ENCODE measurements around the gene UBE2QL1. TPM values are rescaled to one million over a fixed set of nuclear protein-coding genes. Genes with fewer than 3 reads are reported as not detected.

The UBE2QL1 gene
- polyA plus RNA-seq, 1 of the 3 experiments (the other 2 are of a cell fraction) = 0.28 TPM

- TF ChIP-seq USF1 (IDR thresholded peaks at IDR 0.05; ENCODE audit: borderline replicate concordance, low read depth) (no peak), SIN3A (IDR thresholded peaks at IDR 0.05; ENCODE audit: borderline replicate concordance, low read depth, low read length) (no peak), MAX (IDR thresholded peaks at IDR 0.05; ENCODE audit: low read depth) (no peak), FOXM1 (IDR thresholded peaks at IDR 0.05; ENCODE audit: low read depth) (no peak), EZH2phosphoT487 (IDR thresholded peaks at IDR 0.05; ENCODE audit: borderline replicate concordance, low read depth) (no peak), ELF1 (IDR thresholded peaks at IDR 0.05) (no peak), TAF1 (IDR thresholded peaks at IDR 0.05; ENCODE audit: borderline replicate concordance, low read depth, low read length) (no peak)
Observed at GRCh38 chr5:6401410-6401809, 47.2 kb upstream of the UBE2QL1 start (continued).

- Histone ChIP-seq H3K27ac (ENCODE audit: low read depth in 2 of 2, low read length in 1 of 2) (no peak overlapping the region), H3K9me3 (no peaks in the 10 kb centered on the region), H3K36me3 (replicated peaks in 1 of 2; ENCODE audit: control insufficient read depth in 1 of 2, insufficient read depth in 2 of 2, low read length in 1 of 2) (no peaks in the 10 kb centered on the region), H4K20me1 (ENCODE audit: insufficient read depth) (no peaks in the 10 kb centered on the region), H3K4me1 (ENCODE audit: control insufficient read depth in 1 of 2, insufficient read depth in 2 of 2, low read depth in 1 of 2, low read length in 1 of 2) (no peaks in the 10 kb centered on the region; a peak in 1 of 4 replicates), H3K4me3 (ENCODE audit: low read depth in 2 of 2, low read length in 1 of 2) (no peak overlapping the region), H3K9me2 (no peaks in the 10 kb centered on the region), H3K4me2 (no peak overlapping the region), H3F3A (replicated peaks; ENCODE audit: insufficient read depth) (no peaks in the 10 kb centered on the region), H2AFZ (ENCODE audit: low read depth) (no peak overlapping the region), H3K27me3 (ENCODE audit: insufficient read depth) (no peaks in the 10 kb centered on the region), H3K9ac (no peak overlapping the region), H3K79me2 (ENCODE audit: insufficient read depth) (no peaks in the 10 kb centered on the region)
- TF ChIP-seq USF1 (IDR thresholded peaks at IDR 0.05; ENCODE audit: borderline replicate concordance, low read depth) = no peak
- no peak for TF ChIP-seq IRF3 (IDR thresholded peaks at IDR 0.05; ENCODE audit: low read depth, low read length)
- no peak for TF ChIP-seq FOXJ3 (CRISPR knock-in tag; IDR thresholded peaks at IDR 0.05)
- no peak for TF ChIP-seq ELF1 (IDR thresholded peaks at IDR 0.05)
- no peak for TF ChIP-seq NRF1 (IDR thresholded peaks at IDR 0.05; ENCODE audit: low read depth, low read length)
- TF ChIP-seq SMC3 (IDR thresholded peaks at IDR 0.05; ENCODE audit: low read depth, low read length) = no peak
- no peak for TF ChIP-seq EZH2phosphoT487 (IDR thresholded peaks at IDR 0.05; ENCODE audit: borderline replicate concordance, low read depth)
- no peak for TF ChIP-seq MXI1 (IDR thresholded peaks at IDR 0.05; ENCODE audit: low read depth, low read length)
- no peak for TF ChIP-seq EP300 (IDR thresholded peaks at IDR 0.05; ENCODE audit: borderline replicate concordance in 1 of 2, low read depth in 1 of 2, low read length in 1 of 2)
- TF ChIP-seq TCF12 (IDR thresholded peaks at IDR 0.05) = no peak
- TF ChIP-seq MEF2A (IDR thresholded peaks at IDR 0.05; ENCODE audit: borderline replicate concordance, low read depth) = no peak
- no peak for TF ChIP-seq JUND (IDR thresholded peaks at IDR 0.05)
- TF ChIP-seq CHD2 (IDR thresholded peaks at IDR 0.05; ENCODE audit: low read length, partially characterized antibody) = no peak
- TF ChIP-seq FOSL2 (IDR thresholded peaks at IDR 0.05; ENCODE audit: borderline replicate concordance, low read depth) = no peak
- 53% methylated on average over 6 of the region's 6 CpGs for WGBS (ENCODE audit: low lambda C conversion rate)
- POLR2A ChIA-PET = no interaction called here
- CTCF ChIA-PET = interaction anchor here (0.9 kb wide), 1 partner anchor 211 kb away, joined by 3 read pairs; no protein-coding TSS in a partner anchor
- no peak for DNase-seq
Observed at GRCh38 chr5:6402939-6403338, 45.7 kb upstream of the UBE2QL1 start.

All from SK-N-SH (cell line).